ENCODE data around the gene ZNF710. TPM values are rescaled to one million over a fixed set of nuclear protein-coding genes. Genes with fewer than 3 reads are reported as not detected.

ZNF710 gene
- total and polyA plus RNA-seq, 2 of the 13 experiments (the other 11 are each of a cell fraction or from before 2014, with no cell fraction given): 4.7 to 20.6 TPM

DNA sequence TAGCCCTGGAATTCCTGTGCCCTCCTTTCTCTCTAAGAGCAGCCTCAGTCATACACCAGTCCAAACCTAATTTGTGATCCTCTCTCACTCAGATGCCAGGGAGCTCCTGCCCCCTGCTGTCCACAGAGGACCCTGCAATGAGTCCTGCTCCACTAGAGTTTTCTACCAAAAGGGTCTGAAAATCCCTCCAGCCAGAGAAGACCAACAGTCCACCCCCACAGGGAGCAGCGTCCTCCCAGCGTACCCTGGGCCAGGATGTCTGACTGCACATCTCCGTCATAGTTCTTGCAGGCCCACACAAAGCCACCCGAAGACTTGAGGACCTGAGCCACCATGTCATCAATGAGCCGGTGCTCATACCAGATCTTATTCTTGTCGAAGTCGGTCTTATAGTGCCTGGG lies 85.7 kb downstream of the ZNF710 start (continued):
- TF ChIP-seq ZNF891 (CRISPR knock-in tag; IDR thresholded peaks at IDR 0.05) (peak; percentile 39; the same call in 1 of the 2 replicates), ZFP37 (CRISPR knock-in tag; IDR thresholded peaks at IDR 0.05; ENCODE audit: borderline replicate concordance) (no peak)
- TF ChIP-seq, protein P1, sequence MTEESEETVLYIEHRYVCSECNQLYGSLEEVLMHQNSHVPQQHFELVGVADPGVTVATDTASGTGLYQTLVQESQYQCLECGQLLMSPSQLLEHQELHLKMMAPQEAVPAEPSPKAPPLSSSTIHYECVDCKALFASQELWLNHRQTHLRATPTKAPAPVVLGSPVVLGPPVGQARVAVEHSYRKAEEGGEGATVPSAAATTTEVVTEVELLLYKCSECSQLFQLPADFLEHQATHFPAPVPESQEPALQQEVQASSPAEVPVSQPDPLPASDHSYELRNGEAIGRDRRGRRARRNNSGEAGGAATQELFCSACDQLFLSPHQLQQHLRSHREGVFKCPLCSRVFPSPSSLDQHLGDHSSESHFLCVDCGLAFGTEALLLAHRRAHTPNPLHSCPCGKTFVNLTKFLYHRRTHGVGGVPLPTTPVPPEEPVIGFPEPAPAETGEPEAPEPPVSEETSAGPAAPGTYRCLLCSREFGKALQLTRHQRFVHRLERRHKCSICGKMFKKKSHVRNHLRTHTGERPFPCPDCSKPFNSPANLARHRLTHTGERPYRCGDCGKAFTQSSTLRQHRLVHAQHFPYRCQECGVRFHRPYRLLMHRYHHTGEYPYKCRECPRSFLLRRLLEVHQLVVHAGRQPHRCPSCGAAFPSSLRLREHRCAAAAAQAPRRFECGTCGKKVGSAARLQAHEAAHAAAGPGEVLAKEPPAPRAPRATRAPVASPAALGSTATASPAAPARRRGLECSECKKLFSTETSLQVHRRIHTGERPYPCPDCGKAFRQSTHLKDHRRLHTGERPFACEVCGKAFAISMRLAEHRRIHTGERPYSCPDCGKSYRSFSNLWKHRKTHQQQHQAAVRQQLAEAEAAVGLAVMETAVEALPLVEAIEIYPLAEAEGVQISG (CRISPR knock-in tag; IDR thresholded peaks at IDR 0.05): 0 out of 2 replicates have a peak, but pooled peaks have one; percentile 9

DNA sequence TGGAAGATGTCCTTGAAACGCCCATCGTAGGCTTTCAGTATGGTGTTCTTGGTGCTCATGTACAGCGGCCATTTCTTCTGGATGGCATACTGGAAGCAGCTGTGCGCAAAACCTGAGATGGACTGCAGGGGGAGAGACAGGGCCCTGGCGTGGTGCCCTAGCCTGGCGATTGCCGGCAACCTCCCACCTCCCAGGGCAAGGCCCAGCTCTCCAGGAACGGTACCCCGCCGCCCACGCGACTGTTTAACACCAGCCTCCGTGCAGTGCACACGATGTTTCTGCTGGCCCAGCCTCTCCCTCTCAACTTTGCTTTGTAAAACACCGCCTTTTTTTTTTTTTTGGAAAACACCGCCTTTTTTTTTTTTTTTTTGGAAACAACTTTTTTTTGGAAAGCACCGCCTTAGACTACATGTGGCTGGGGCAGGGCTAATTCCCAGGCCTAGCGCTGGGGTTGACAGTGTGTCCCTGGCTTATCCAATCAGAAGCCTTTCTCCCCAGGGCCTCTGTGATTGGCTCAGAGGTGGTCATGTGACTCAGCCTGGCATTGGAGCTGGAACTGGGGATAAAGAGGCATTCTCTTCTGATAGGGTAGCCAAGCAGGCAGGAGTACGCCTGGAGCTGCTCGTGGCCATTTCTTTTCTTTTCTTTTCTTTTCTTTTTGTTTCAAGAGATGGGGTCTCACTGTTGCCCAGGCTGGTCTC lies 86.5 kb downstream of the ZNF710 start:
- H3K27me3 ChIP-seq (ENCODE audit: control insufficient read depth in 1 of 2, insufficient read depth in 2 of 2, low read length in 2 of 2): no peaks in the 10 kb centered on the region
- no peaks in the 10 kb centered on the region for H3K9me3 ChIP-seq (ENCODE audit: low read length)
- H2AFZ ChIP-seq (ENCODE audit: low read length): no peak overlapping the region
- intact Hi-C loops (cut with micrococcal nuclease; ENCODE audit: unreplicated experiment) (loop anchor here (1.0 kb wide), 1 partner anchor 189 kb away; no protein-coding TSS in a partner anchor), in situ Hi-C loops (cut with HindIII; ENCODE audit: extremely low pct_ligation_motif_present, low pct_unique_long_range_greater_than_20kb) (loop anchor here (5.0 to 25.0 kb wide), 2 partner anchors 190 to 350 kb away; no protein-coding TSS in a partner anchor)
- H4K20me1 ChIP-seq (ENCODE audit: insufficient read depth, low read length): no peaks in the 10 kb centered on the region
- ChIA-PET POLR2A (interaction anchor here (1.5 to 1.6 kb wide), 2 partner anchors 33 to 84 kb away, joined by 3 to 4 read pairs; no protein-coding TSS in a partner anchor), CTCF (ENCODE audit: low intra/inter-chr PET ratio, low total read pairs) (interaction anchor here (4.3 kb wide), 1 partner anchor 189 kb away, joined by 32 read pairs; no protein-coding TSS in a partner anchor)
- no peak overlapping the region for H3K4me2 ChIP-seq (ENCODE audit: low read depth, low read length)
- no peak overlapping the region for H3K9ac ChIP-seq (ENCODE audit: insufficient read depth, low read depth, low read length)
- 91% methylated on average over 15 of the region's 20 CpGs for WGBS (ENCODE audit: low lambda C conversion rate)
- no peak overlapping the region for H3K27ac ChIP-seq (ENCODE audit: extremely low read length, insufficient read depth, low read length)
- no peak overlapping the region for H3K4me3 ChIP-seq (replicated peaks in 1 of 3; ENCODE audit: insufficient read depth in 1 of 3, low read depth in 2 of 3, low read length in 3 of 3)
- H3K36me3 ChIP-seq (replicated peaks in 1 of 2; ENCODE audit: control insufficient read depth in 1 of 2, insufficient read depth in 2 of 2, low read length in 2 of 2): peaks cover 4 to 38% of the 10 kb centered on the region in 2 experiments; a peak in 3 of 5 replicates
- DNase-seq (ENCODE audit: low spot score): peak; percentile 36
- peak; percentile 61 for ATAC-seq
- H3K79me2 ChIP-seq (ENCODE audit: insufficient read depth, low read length): no peaks in the 10 kb centered on the region
- no peak for FAIRE-seq
- no TSS peak for BruUV-seq (replicated peaks)
- H3K4me1 ChIP-seq (ENCODE audit: insufficient read depth, low read length): no peaks in the 10 kb centered on the region
- TF ChIP-seq, protein P2, sequence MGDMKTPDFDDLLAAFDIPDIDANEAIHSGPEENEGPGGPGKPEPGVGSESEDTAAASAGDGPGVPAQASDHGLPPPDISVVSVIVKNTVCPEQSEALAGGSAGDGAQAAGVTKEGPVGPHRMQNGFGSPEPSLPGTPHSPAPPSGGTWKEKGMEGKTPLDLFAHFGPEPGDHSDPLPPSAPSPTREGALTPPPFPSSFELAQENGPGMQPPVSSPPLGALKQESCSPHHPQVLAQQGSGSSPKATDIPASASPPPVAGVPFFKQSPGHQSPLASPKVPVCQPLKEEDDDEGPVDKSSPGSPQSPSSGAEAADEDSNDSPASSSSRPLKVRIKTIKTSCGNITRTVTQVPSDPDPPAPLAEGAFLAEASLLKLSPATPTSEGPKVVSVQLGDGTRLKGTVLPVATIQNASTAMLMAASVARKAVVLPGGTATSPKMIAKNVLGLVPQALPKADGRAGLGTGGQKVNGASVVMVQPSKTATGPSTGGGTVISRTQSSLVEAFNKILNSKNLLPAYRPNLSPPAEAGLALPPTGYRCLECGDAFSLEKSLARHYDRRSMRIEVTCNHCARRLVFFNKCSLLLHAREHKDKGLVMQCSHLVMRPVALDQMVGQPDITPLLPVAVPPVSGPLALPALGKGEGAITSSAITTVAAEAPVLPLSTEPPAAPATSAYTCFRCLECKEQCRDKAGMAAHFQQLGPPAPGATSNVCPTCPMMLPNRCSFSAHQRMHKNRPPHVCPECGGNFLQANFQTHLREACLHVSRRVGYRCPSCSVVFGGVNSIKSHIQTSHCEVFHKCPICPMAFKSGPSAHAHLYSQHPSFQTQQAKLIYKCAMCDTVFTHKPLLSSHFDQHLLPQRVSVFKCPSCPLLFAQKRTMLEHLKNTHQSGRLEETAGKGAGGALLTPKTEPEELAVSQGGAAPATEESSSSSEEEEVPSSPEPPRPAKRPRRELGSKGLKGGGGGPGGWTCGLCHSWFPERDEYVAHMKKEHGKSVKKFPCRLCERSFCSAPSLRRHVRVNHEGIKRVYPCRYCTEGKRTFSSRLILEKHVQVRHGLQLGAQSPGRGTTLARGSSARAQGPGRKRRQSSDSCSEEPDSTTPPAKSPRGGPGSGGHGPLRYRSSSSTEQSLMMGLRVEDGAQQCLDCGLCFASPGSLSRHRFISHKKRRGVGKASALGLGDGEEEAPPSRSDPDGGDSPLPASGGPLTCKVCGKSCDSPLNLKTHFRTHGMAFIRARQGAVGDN (CRISPR knock-in tag; IDR thresholded peaks at IDR 0.05): peak; percentile 8; the same call in 1 of the 2 replicates
- TF ChIP-seq ZNF17 (CRISPR knock-in tag; IDR thresholded peaks at IDR 0.05) (no peak), RAD51 (IDR thresholded peaks at IDR 0.05; ENCODE audit: borderline replicate concordance) (peak; percentile 34; the same call in 1 of the 2 replicates), GATAD2A (CRISPR knock-in tag; IDR thresholded peaks at IDR 0.05) (no peak), NFYC (CRISPR knock-in tag; IDR thresholded peaks at IDR 0.05) (peak; percentile 65), PRMT3 (CRISPR knock-in tag; IDR thresholded peaks at IDR 0.05; ENCODE audit: borderline replicate concordance, low read depth) (no peak)
- TF ChIP-seq, protein P3, sequence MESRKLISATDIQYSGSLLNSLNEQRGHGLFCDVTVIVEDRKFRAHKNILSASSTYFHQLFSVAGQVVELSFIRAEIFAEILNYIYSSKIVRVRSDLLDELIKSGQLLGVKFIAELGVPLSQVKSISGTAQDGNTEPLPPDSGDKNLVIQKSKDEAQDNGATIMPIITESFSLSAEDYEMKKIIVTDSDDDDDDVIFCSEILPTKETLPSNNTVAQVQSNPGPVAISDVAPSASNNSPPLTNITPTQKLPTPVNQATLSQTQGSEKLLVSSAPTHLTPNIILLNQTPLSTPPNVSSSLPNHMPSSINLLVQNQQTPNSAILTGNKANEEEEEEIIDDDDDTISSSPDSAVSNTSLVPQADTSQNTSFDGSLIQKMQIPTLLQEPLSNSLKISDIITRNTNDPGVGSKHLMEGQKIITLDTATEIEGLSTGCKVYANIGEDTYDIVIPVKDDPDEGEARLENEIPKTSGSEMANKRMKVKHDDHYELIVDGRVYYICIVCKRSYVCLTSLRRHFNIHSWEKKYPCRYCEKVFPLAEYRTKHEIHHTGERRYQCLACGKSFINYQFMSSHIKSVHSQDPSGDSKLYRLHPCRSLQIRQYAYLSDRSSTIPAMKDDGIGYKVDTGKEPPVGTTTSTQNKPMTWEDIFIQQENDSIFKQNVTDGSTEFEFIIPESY (CRISPR knock-in tag; IDR thresholded peaks at IDR 0.05): peak; percentile 78; the same call in 1 of the 2 replicates

Data from HepG2 (cell line).